Smooth muscle cell (in vitro differentiated cells): Measurements from ENCODE around the gene SYT4. TPM values are rescaled to one million over a fixed set of nuclear protein-coding genes. Genes with fewer than 3 reads are reported as not detected.
"Not testable (repeated sequence)": the region's sequence is repeated elsewhere in the genome, so short reads cannot be mapped to it uniquely, and the experiment has no call there.

Source experiments
- DNase-seq: peaks from one replicate; lab custom pipeline; 2025; ENCODE audit not compliant: unreplicated experiment; lab: John Stamatoyannopoulos, UW
- H2AFZ ChIP-seq: fragments of 200-600 bp; sonication (generic); 2 replicates; pipeline ENCODE4 v1.6.0; 2016; ENCODE audit warnings: antibody characterized with exemption, low read depth, mild to moderate bottlenecking
- H3F3A ChIP-seq: fragments of 200-600 bp; sonication (generic); 2 replicates; pipeline ENCODE4 v1.6.0; 2017; ENCODE audit warnings: antibody characterized with exemption, low read depth
- H3K27ac ChIP-seq: fragments of 200-600 bp; sonication (generic); 2 replicates; pipeline ENCODE4 v1.5.1; 2016; ENCODE audit warnings: low read depth, mild to moderate bottlenecking
- H3K27me3 ChIP-seq: fragments of 200-600 bp; sonication (generic); 2 replicates; pipeline ENCODE4 v1.6.1; 2016; ENCODE audit warnings: low read depth, mild to moderate bottlenecking
- H3K36me3 ChIP-seq: fragments of 200-600 bp; sonication (generic); 2 replicates; pipeline ENCODE4 v1.5.1; 2016; ENCODE audit warnings: low read depth
- H3K4me1 ChIP-seq: fragments of 200-600 bp; sonication (generic); 2 replicates; pipeline ENCODE4 v1.5.1; 2016; ENCODE audit warnings: low read depth
- H3K4me2 ChIP-seq: fragments of 200-600 bp; sonication (generic); 2 replicates; pipeline ENCODE4 v1.6.0; 2016; ENCODE audit warnings: mild to moderate bottlenecking
- H3K4me3 ChIP-seq: fragments of 200-600 bp; sonication (generic); 2 replicates; pipeline ENCODE4 v1.5.1; 2016; ENCODE audit warnings: mild to moderate bottlenecking
- H3K79me2 ChIP-seq: fragments of 200-600 bp; sonication (generic); 2 replicates; pipeline ENCODE4 v1.6.0; 2016; ENCODE audit warnings: low read depth, mild to moderate bottlenecking
- H3K9ac ChIP-seq: fragments of 200-600 bp; sonication (generic); 2 replicates; pipeline ENCODE4 v1.6.0; 2016; ENCODE audit warnings: low read depth
- H3K9me3 ChIP-seq: fragments of 200-600 bp; sonication (generic); replicated peaks from 2 replicates; pipeline ENCODE4 v1.5.1; 2016; ENCODE audit warnings: low read depth
- H4K20me1 ChIP-seq: fragments of 200-600 bp; sonication (generic); 2 replicates; pipeline ENCODE4 v1.6.0; 2016; ENCODE audit warnings: low read depth
- WGBS: methylation state at CpG from one replicate; pipeline ENCODE4 v1.1.7; 2016; ENCODE audit warnings: low lambda C conversion rate; 5-methylcytosine and 5-hydroxymethylcytosine counted together
- polyA plus RNA-seq: library from polyadenylated mRNA; unstranded; fragments of >200 nt; fragmentation: Nextera tagmentation; extraction: Ambion mirVana; gene quantifications from 2 replicates; pipeline ENCODE4 v1.2.1, GENCODE V29; 2016
- total RNA-seq: library from RNA; depleted of rRNA; stranded (reverse); fragments of >200 nt; gene quantifications from 2 replicates; pipeline ENCODE4 v1.2.3, GENCODE V29; 2014
- TF ChIP-seq, protein P1 (sequence below): fragments of 200-600 bp; sonication (generic); IDR thresholded peaks from 2 replicates; pipeline ENCODE4 v1.5.1; 2017; ENCODE audit warnings: borderline replicate concordance, mild to moderate bottlenecking, antibody characterized with exemption; ENCODE audit not compliant: insufficient read depth, poor library complexity, severe bottlenecking

The SYT4 gene
- total and polyA plus RNA-seq, 2 experiments from 2014 or later = 1.5 to 2.9 TPM

DNA sequence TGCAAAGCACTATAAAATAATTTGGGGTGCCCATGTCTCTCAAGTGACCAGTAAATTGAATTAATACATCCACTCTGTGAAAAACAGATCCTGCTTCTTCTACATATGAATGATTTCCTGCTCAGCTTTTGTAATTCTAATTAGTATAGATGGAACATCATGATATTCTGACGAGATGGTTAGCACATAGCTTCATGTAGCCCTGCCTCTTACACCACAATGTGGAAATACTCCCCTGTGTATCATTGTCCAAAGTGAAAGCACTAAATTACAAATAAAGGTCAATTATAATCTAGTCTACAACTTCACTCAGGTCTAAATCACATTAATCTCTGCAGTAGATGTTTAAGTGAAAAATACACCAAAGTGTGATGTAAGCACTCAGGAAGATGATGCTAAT lies 32.9 kb upstream of the SYT4 start:
- Histone ChIP-seq H3K4me1 (peaks cover 10% of the 10 kb centered on the region), H3K9me3 (no peaks in the 10 kb centered on the region), H3K36me3 (no peaks in the 10 kb centered on the region), H3K4me3 (no peak overlapping the region), H3F3A (no peaks in the 10 kb centered on the region), H4K20me1 (no peaks in the 10 kb centered on the region), H2AFZ (no peak overlapping the region), H3K27ac (no peak overlapping the region), H3K79me2 (no peaks in the 10 kb centered on the region), H3K4me2 (no peak overlapping the region), H3K27me3 (no peaks in the 10 kb centered on the region), H3K9ac (no peak overlapping the region)
- TF ChIP-seq, protein P1, sequence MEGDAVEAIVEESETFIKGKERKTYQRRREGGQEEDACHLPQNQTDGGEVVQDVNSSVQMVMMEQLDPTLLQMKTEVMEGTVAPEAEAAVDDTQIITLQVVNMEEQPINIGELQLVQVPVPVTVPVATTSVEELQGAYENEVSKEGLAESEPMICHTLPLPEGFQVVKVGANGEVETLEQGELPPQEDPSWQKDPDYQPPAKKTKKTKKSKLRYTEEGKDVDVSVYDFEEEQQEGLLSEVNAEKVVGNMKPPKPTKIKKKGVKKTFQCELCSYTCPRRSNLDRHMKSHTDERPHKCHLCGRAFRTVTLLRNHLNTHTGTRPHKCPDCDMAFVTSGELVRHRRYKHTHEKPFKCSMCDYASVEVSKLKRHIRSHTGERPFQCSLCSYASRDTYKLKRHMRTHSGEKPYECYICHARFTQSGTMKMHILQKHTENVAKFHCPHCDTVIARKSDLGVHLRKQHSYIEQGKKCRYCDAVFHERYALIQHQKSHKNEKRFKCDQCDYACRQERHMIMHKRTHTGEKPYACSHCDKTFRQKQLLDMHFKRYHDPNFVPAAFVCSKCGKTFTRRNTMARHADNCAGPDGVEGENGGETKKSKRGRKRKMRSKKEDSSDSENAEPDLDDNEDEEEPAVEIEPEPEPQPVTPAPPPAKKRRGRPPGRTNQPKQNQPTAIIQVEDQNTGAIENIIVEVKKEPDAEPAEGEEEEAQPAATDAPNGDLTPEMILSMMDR = no peak
- no peak for DNase-seq
- WGBS = 82% methylated on average over 1 of the region's 1 CpG

DNA sequence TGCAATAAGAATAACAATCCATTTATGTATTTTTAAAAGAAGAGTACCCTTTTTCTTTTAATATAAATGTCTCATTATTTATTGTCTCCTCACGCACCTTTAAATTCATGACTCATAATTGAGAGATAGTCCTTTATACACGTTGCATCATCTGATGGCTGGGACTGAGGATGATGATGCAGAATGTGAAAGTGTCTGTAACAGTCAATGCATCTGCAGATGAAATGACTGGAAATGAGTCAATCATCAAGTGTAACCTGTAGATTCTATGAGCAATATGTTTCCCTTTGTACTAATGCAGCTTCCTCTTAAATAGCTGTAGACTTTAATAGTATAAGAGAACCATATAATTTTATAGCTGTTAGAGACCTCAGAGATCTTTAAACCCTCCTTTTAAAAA lies 26.1 kb upstream of the SYT4 start:
- H3K4me2 ChIP-seq = no peak overlapping the region
- H3K9ac ChIP-seq = no peak overlapping the region
- TF ChIP-seq, protein P1 = no peak
- no peak overlapping the region for H3K27ac ChIP-seq
- no peaks in the 10 kb centered on the region for H3K4me1 ChIP-seq
- H3F3A ChIP-seq = no peaks in the 10 kb centered on the region
- H3K27me3 ChIP-seq = no peaks in the 10 kb centered on the region
- H3K79me2 ChIP-seq = no peaks in the 10 kb centered on the region
- H3K4me3 ChIP-seq = no peak overlapping the region
- no peak for DNase-seq
- no peaks in the 10 kb centered on the region for H4K20me1 ChIP-seq
- no peaks in the 10 kb centered on the region for H3K36me3 ChIP-seq
- no peak overlapping the region for H2AFZ ChIP-seq
- H3K9me3 ChIP-seq = no peaks in the 10 kb centered on the region
- 88% methylated on average over 2 of the region's 2 CpGs for WGBS

DNA sequence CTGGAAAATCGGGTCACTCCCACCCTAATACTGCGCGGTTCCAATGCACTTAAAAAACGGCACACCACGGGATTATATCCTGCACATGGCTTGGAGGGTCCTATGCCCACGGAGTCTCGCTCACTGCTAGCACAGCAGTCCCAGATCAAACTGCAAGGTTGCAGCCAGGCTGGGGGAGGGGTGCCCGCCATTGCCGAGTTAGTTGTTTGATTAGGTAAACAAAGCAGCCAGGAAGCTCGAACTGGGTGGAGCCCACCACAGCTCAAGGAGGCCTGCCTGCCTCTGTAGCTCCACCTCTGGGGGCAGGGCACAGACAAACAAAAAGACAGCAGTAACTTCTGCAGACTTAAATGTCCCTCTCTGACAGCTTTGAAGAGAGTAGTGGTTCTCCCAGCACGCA lies 8.9 kb upstream of the SYT4 start:
- not testable (repeated sequence) for DNase-seq, H3K9me3 ChIP-seq, H3K27me3 ChIP-seq, H3K79me2 ChIP-seq, H3K27ac ChIP-seq, H3K36me3 ChIP-seq, H3K4me2 ChIP-seq, H4K20me1 ChIP-seq, H3F3A ChIP-seq, H3K4me3 ChIP-seq, H2AFZ ChIP-seq, H3K4me1 ChIP-seq, H3K9ac ChIP-seq
- whole genome bisulfite sequencing = 95% methylated on average over 11 of the region's 11 CpGs

DNA sequence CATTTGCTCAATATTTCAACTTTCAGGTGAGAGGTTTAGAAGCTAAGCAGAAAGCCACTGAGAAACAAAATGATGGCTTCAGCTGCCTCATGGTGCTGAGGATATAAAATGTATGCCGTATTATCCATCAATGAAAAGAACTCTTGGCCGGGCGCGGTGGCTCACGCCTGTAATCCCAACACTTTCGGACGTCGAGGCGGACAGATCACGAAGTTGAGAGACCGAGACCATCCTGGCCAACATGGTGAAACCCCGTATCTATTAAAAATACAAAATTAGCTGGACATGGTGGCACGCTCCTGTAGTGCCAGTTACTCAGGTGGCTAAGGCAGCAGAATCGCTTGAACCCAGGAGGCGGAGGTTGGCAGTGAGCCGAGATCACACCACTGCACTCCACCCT lies 6.0 kb upstream of the SYT4 start:
- no peaks in the 10 kb centered on the region for H3K9me3 ChIP-seq
- H3K4me1 ChIP-seq = peaks cover 3% of the 10 kb centered on the region
- 96% methylated on average over 16 of the region's 16 CpGs for WGBS
- DNase-seq = no peak
- peaks cover 12% of the 10 kb centered on the region for H3K27me3 ChIP-seq
- no peak overlapping the region for H3K4me3 ChIP-seq
- no peak overlapping the region for H3K4me2 ChIP-seq
- H3K9ac ChIP-seq = no peak overlapping the region
- H4K20me1 ChIP-seq = no peaks in the 10 kb centered on the region
- no peaks in the 10 kb centered on the region for H3K79me2 ChIP-seq
- H3K27ac ChIP-seq = no peak overlapping the region
- TF ChIP-seq, protein P1 = no peak
- no peaks in the 10 kb centered on the region for H3K36me3 ChIP-seq
- H3F3A ChIP-seq = no peaks in the 10 kb centered on the region
- no peak overlapping the region for H2AFZ ChIP-seq
